DND-41 (cell line): ENCODE data around the gene AKR1A1.

Experiments used
- ATAC-seq: fragments of 200-7000 bp; cut with Tn5 transposase; 3 replicates; pipeline ENCODE4 v1.9.1; 2021; ENCODE audit warnings: low read depth; ENCODE audit not compliant: insufficient read depth
- DNase-seq: peaks from one replicate; pipeline ENCODE4 v3.0.0-alpha.2; 2020
- H2AFZ ChIP-seq: 2 replicates; pipeline ENCODE4 v1.6.0; 2012; ENCODE audit warnings: low read depth, low read length
- H3K27ac ChIP-seq: 2 replicates; pipeline ENCODE4 v1.5.1; 2012; ENCODE audit warnings: low read length, inconsistent platforms
- H3K27me3 ChIP-seq: fragments of 200-600 bp; sonication (generic); 2 replicates; pipeline ENCODE4 v1.6.0; 2012; ENCODE audit warnings: low read length, mild to moderate bottlenecking, inconsistent platforms; ENCODE audit not compliant: insufficient read depth, poor library complexity
- H3K36me3 ChIP-seq: 2 replicates; pipeline ENCODE4 v1.5.1; 2012; ENCODE audit warnings: low read length, inconsistent platforms; ENCODE audit not compliant: insufficient read depth
- H3K4me1 ChIP-seq: 2 replicates; pipeline ENCODE4 v1.5.1; 2012; ENCODE audit warnings: mild to moderate bottlenecking, low read length; ENCODE audit not compliant: insufficient read depth
- H3K4me2 ChIP-seq: 2 replicates; pipeline ENCODE4 v1.6.0; 2012; ENCODE audit warnings: mild to moderate bottlenecking, moderate library complexity, low read length, inconsistent platforms; ENCODE audit not compliant: insufficient read depth
- H3K4me3 ChIP-seq, 2 experiments: fragments of 200-600 bp in 1 of 2; shearing (Covaris generic) in 1 of 2; 2 replicates each; pipeline ENCODE4 v1.5.1; 2012 to 2016; ENCODE audit warnings: inconsistent platforms in 2 of 2, low read length in 2 of 2, mild to moderate bottlenecking in 2 of 2, low read depth in 1 of 2, moderate library complexity in 1 of 2
- H3K79me2 ChIP-seq: 2 replicates; pipeline ENCODE4 v1.6.0; 2012; ENCODE audit warnings: low read length, inconsistent platforms; ENCODE audit not compliant: insufficient read depth
- H3K9ac ChIP-seq: 2 replicates; pipeline ENCODE4 v1.6.0; 2012; ENCODE audit warnings: low read depth, mild to moderate bottlenecking, inconsistent platforms, low read length, moderate library complexity
- H3K9me3 ChIP-seq: 2 replicates; pipeline ENCODE4 v1.5.1; 2012; ENCODE audit warnings: low read length, moderate library complexity, mild to moderate bottlenecking, inconsistent platforms; ENCODE audit not compliant: insufficient read depth, severe bottlenecking
- H4K20me1 ChIP-seq: 2 replicates; pipeline ENCODE4 v1.6.0; 2012; ENCODE audit warnings: low read length; ENCODE audit not compliant: insufficient read depth
- CTCF ChIP-seq: IDR thresholded peaks from 2 replicates; pipeline ENCODE4 v1.5.1; 2012; ENCODE audit warnings: borderline replicate concordance, low read length, moderate library complexity, mild to moderate bottlenecking; ENCODE audit not compliant: poor library complexity, severe bottlenecking; ENCODE audit errors: extremely low read depth
- EZH2 ChIP-seq: IDR thresholded peaks from 3 replicates; pipeline ENCODE4 v1.6.1; 2012; ENCODE audit warnings: borderline replicate concordance, low read depth, mild to moderate bottlenecking, moderate library complexity, low read length, inconsistent platforms; ENCODE audit not compliant: severe bottlenecking

Gene AKR1A1

GRCh38 chr1:45569571-45569961, 18.9 kb downstream of the AKR1A1 start:
- TF ChIP-seq CTCF (no peak), EZH2 (no peak)
- no peak overlapping the region for H3K27ac ChIP-seq
- ATAC-seq (no peak), DNase-seq (no peak)
- no peaks in the 10 kb centered on the region; the same call in 1 of the 2 replicates for H4K20me1 ChIP-seq
- no peaks in the 10 kb centered on the region for H3K4me1 ChIP-seq
- H3K4me3 ChIP-seq = no peak overlapping the region
- no peak overlapping the region for H2AFZ ChIP-seq
- no peak overlapping the region for H3K9ac ChIP-seq
- H3K4me2 ChIP-seq = no peak overlapping the region
- H3K9me3 ChIP-seq = no peaks in the 10 kb centered on the region
- H3K36me3 ChIP-seq = peaks cover 54% of the 10 kb centered on the region
- H3K27me3 ChIP-seq = no peaks in the 10 kb centered on the region
- no peaks in the 10 kb centered on the region for H3K79me2 ChIP-seq

GRCh38 chr1:45569962-45570581, 19.4 kb downstream of the AKR1A1 start:
- no peaks in the 10 kb centered on the region for H3K79me2 ChIP-seq
- TF ChIP-seq CTCF (peak; percentile 100), EZH2 (no peak)
- no peaks in the 10 kb centered on the region for H3K4me1 ChIP-seq
- no peak overlapping the region for H3K27ac ChIP-seq
- no peak overlapping the region for H3K4me2 ChIP-seq
- peak; percentile 90 for ATAC-seq
- H3K9ac ChIP-seq = no peak overlapping the region
- H3K27me3 ChIP-seq = no peaks in the 10 kb centered on the region
- H3K9me3 ChIP-seq = no peaks in the 10 kb centered on the region
- peaks cover 54% of the 10 kb centered on the region for H3K36me3 ChIP-seq
- H3K4me3 ChIP-seq = no peak overlapping the region
- peak; percentile 73 for DNase-seq
- H4K20me1 ChIP-seq = no peaks in the 10 kb centered on the region; the same call in 1 of the 2 replicates
- H2AFZ ChIP-seq = no peak overlapping the region

- TF ChIP-seq CTCF (no peak), EZH2 (no peak)
- Histone ChIP-seq H3K9me3 (no peaks in the 10 kb centered on the region), H4K20me1 (no peaks in the 10 kb centered on the region; the same call in 1 of the 2 replicates), H3K4me1 (no peaks in the 10 kb centered on the region), H3K27me3 (no peaks in the 10 kb centered on the region), H2AFZ (no peak overlapping the region), H3K9ac (no peak overlapping the region), H3K79me2 (no peaks in the 10 kb centered on the region), H3K27ac (no peak overlapping the region), H3K36me3 (peaks cover 51% of the 10 kb centered on the region), H3K4me2 (no peak overlapping the region), H3K4me3 (no peak overlapping the region)
- DNase-seq = no peak
- no peak for ATAC-seq
Observed at GRCh38 chr1:45570631-45571030, 20.0 kb downstream of the AKR1A1 start.
